ENCODE data around the gene SLC15A3.

SLC15A3 gene

GRCh38 chr11:60970890-60971289 lies 18.9 kb upstream of the SLC15A3 start:
- H3K27me3 Mint-ChIP-seq = peaks cover 11% of the 10 kb centered on the region
- no peak for DNase-seq
- H3K4me1 Mint-ChIP-seq = peaks cover 24% of the 10 kb centered on the region
- peaks cover 43% of the 10 kb centered on the region for H3K36me3 Mint-ChIP-seq
- H3K9me3 Mint-ChIP-seq = peaks cover 11% of the 10 kb centered on the region
- H3K27ac Mint-ChIP-seq = peak overlapping the region; percentile 92
- H3K4me3 Mint-ChIP-seq = peak overlapping the region; percentile 90
- CTCF ChIA-PET = interaction anchor here (0.8 to 4.5 kb wide), 16 partner anchors 9 to 217 kb away, joined by 3 to 39 read pairs (median 4); no protein-coding TSS in a partner anchor

GRCh38 chr11:60970369-60970774 lies 18.4 kb upstream of the SLC15A3 start:
- peak; percentile 88 for DNase-seq
- CTCF ChIA-PET = interaction anchor here (0.6 to 4.5 kb wide), 20 partner anchors 11 to 217 kb away, joined by 3 to 39 read pairs (median 4); no protein-coding TSS in a partner anchor
- Mint-ChIP-seq H3K36me3 (peaks cover 41% of the 10 kb centered on the region), H3K27me3 (peaks cover 13% of the 10 kb centered on the region), H3K9me3 (peaks cover 11% of the 10 kb centered on the region), H3K4me3 (peak overlapping the region; percentile 42), H3K4me1 (peaks cover 22% of the 10 kb centered on the region), H3K27ac (peak overlapping the region; percentile 76)

- Mint-ChIP-seq H3K27ac (no peak overlapping the region), H3K36me3 (peaks cover 21% of the 10 kb centered on the region)
These were observed 16.2 kb upstream of the SLC15A3 start for GRCh38 chr11:60968223-60968622.

GRCh38 chr11:60966890-60967289 lies 14.9 kb upstream of the SLC15A3 start:
- Mint-ChIP-seq H3K27ac (no peak overlapping the region), H3K27me3 (peaks cover 22% of the 10 kb centered on the region), H3K4me1 (peaks cover 17% of the 10 kb centered on the region), H3K9me3 (peaks cover 11% of the 10 kb centered on the region), H3K36me3 (peaks cover 11% of the 10 kb centered on the region), H3K4me3 (no peak overlapping the region)
- CTCF ChIA-PET = interaction anchor here (4.5 kb wide), 1 partner anchor 221 kb away, joined by 16 read pairs; no protein-coding TSS in a partner anchor
- DNase-seq = no peak

More at GRCh38 chr11:60968223-60968622, 16.2 kb upstream of the SLC15A3 start:
- Mint-ChIP-seq H3K9me3 (peaks cover 11% of the 10 kb centered on the region), H3K27me3 (peaks cover 21% of the 10 kb centered on the region), H3K4me3 (no peak overlapping the region), H3K4me1 (peaks cover 17% of the 10 kb centered on the region)
- DNase-seq = no peak
- CTCF ChIA-PET = interaction anchor here (0.6 to 4.5 kb wide), 4 partner anchors 9 to 219 kb away, joined by 3 to 39 read pairs (median 10); no protein-coding TSS in a partner anchor

GRCh38 chr11:60964801-60965200 lies 12.8 kb upstream of the SLC15A3 start:
- Mint-ChIP-seq H3K27me3 (peaks cover 43% of the 10 kb centered on the region), H3K4me1 (no peaks in the 10 kb centered on the region), H3K9me3 (peaks cover 11% of the 10 kb centered on the region), H3K4me3 (no peak overlapping the region), H3K27ac (no peak overlapping the region), H3K36me3 (peaks cover 8% of the 10 kb centered on the region)
- DNase-seq = no peak
- CTCF ChIA-PET = no interaction called here

GRCh38 chr11:60960405-60960804 lies 8.4 kb upstream of the SLC15A3 start:
- no peaks in the 10 kb centered on the region for H3K4me1 Mint-ChIP-seq
- no peaks in the 10 kb centered on the region for H3K9me3 Mint-ChIP-seq
- no peak for DNase-seq
- no peak overlapping the region for H3K4me3 Mint-ChIP-seq
- no peak overlapping the region for H3K27ac Mint-ChIP-seq
- CTCF ChIA-PET = no interaction called here
- H3K27me3 Mint-ChIP-seq = peaks cover 62% of the 10 kb centered on the region
- H3K36me3 Mint-ChIP-seq = no peaks in the 10 kb centered on the region

GRCh38 chr11:60959431-60959830 lies 7.5 kb upstream of the SLC15A3 start:
- peaks cover 54% of the 10 kb centered on the region for H3K27me3 Mint-ChIP-seq
- H3K27ac Mint-ChIP-seq = no peak overlapping the region
- no peaks in the 10 kb centered on the region for H3K9me3 Mint-ChIP-seq
- no peak for DNase-seq
- no peaks in the 10 kb centered on the region for H3K36me3 Mint-ChIP-seq
- H3K4me1 Mint-ChIP-seq = no peaks in the 10 kb centered on the region
- CTCF ChIA-PET = interaction anchor here (0.5 to 1.3 kb wide), 2 partner anchors 10 to 104 kb away, joined by 3 to 4 read pairs; no protein-coding TSS in a partner anchor
- H3K4me3 Mint-ChIP-seq = no peak overlapping the region

GRCh38 chr11:60957188-60957587 lies 5.2 kb upstream of the SLC15A3 start:
- Mint-ChIP-seq H3K27me3 (peaks cover 69% of the 10 kb centered on the region), H3K27ac (no peak overlapping the region), H3K9me3 (no peaks in the 10 kb centered on the region), H3K4me1 (peaks cover 11% of the 10 kb centered on the region), H3K4me3 (no peak overlapping the region), H3K36me3 (no peaks in the 10 kb centered on the region)
- CTCF ChIA-PET = no interaction called here
- DNase-seq = no peak

- no peak for DNase-seq
- Mint-ChIP-seq H3K9me3 (no peaks in the 10 kb centered on the region), H3K27ac (no peak overlapping the region), H3K36me3 (no peaks in the 10 kb centered on the region), H3K27me3 (peaks cover 67% of the 10 kb centered on the region), H3K4me1 (peaks cover 19% of the 10 kb centered on the region), H3K4me3 (no peak overlapping the region)
- CTCF ChIA-PET = interaction anchor here (0.6 kb wide), 2 partner anchors 14 to 133 kb away, joined by 3 read pairs; no protein-coding TSS in a partner anchor
These were observed 3.6 kb upstream of the SLC15A3 start for GRCh38 chr11:60955571-60955970.

GRCh38 chr11:60954421-60954820 lies 2.4 kb upstream of the SLC15A3 start:
- DNase-seq = no peak
- Mint-ChIP-seq H3K27me3 (peaks cover 65% of the 10 kb centered on the region), H3K4me1 (peaks cover 26% of the 10 kb centered on the region), H3K36me3 (no peaks in the 10 kb centered on the region), H3K4me3 (no peak overlapping the region), H3K9me3 (no peaks in the 10 kb centered on the region), H3K27ac (no peak overlapping the region)
- CTCF ChIA-PET = interaction anchor here (1.6 kb wide), 1 partner anchor 39 kb away, joined by 3 read pairs; no protein-coding TSS in a partner anchor

GRCh38 chr11:60953781-60954180 lies 1.8 kb upstream of the SLC15A3 start:
- Mint-ChIP-seq H3K4me1 (peaks cover 26% of the 10 kb centered on the region), H3K9me3 (no peaks in the 10 kb centered on the region), H3K4me3 (no peak overlapping the region), H3K27me3 (peaks cover 71% of the 10 kb centered on the region), H3K36me3 (no peaks in the 10 kb centered on the region), H3K27ac (no peak overlapping the region)
- no peak for DNase-seq
- CTCF ChIA-PET = interaction anchor here (0.9 to 1.6 kb wide), 2 partner anchors 17 to 38 kb away, joined by 3 read pairs; partner anchors contain the start of gene CD6

GRCh38 chr11:60952742-60953170 lies 780 bp upstream of the SLC15A3 start:
- DNase-seq = no peak
- Mint-ChIP-seq H3K36me3 (no peaks in the 10 kb centered on the region), H3K4me1 (peaks cover 26% of the 10 kb centered on the region), H3K27ac (peak overlapping the region; percentile 56), H3K4me3 (peak overlapping the region; percentile 80), H3K9me3 (no peaks in the 10 kb centered on the region), H3K27me3 (peaks cover 66% of the 10 kb centered on the region)
- CTCF ChIA-PET = interaction anchor here (0.9 to 1.6 kb wide), 2 partner anchors 18 to 37 kb away, joined by 3 read pairs; partner anchors contain the start of gene CD6

GRCh38 chr11:60951606-60951903 lies 421 bp downstream of the SLC15A3 start:
- H3K27ac Mint-ChIP-seq = peak overlapping the region; percentile 80
- CTCF ChIA-PET = no interaction called here
- H3K36me3 Mint-ChIP-seq = no peaks in the 10 kb centered on the region
- peaks cover 26% of the 10 kb centered on the region for H3K4me1 Mint-ChIP-seq
- DNase-seq = no peak
- no peaks in the 10 kb centered on the region for H3K9me3 Mint-ChIP-seq
- peak overlapping the region; percentile 80 for H3K4me3 Mint-ChIP-seq
- H3K27me3 Mint-ChIP-seq = peaks cover 54% of the 10 kb centered on the region

GRCh38 chr11:60950933-60951605 lies 907 bp downstream of the SLC15A3 start:
- H3K36me3 Mint-ChIP-seq = no peaks in the 10 kb centered on the region
- H3K4me3 Mint-ChIP-seq = peak overlapping the region; percentile 80
- no peaks in the 10 kb centered on the region for H3K9me3 Mint-ChIP-seq
- DNase-seq = peak; percentile 55
- CTCF ChIA-PET = no interaction called here
- H3K27me3 Mint-ChIP-seq = peaks cover 52% of the 10 kb centered on the region
- peaks cover 26% of the 10 kb centered on the region for H3K4me1 Mint-ChIP-seq
- no peak overlapping the region for H3K27ac Mint-ChIP-seq

GRCh38 chr11:60950024-60950423 lies 2.0 kb downstream of the SLC15A3 start:
- Mint-ChIP-seq H3K4me1 (peaks cover 26% of the 10 kb centered on the region), H3K36me3 (no peaks in the 10 kb centered on the region), H3K4me3 (peak overlapping the region; percentile 30), H3K27me3 (peaks cover 51% of the 10 kb centered on the region), H3K27ac (no peak overlapping the region), H3K9me3 (no peaks in the 10 kb centered on the region)
- CTCF ChIA-PET = interaction anchor here (0.8 to 1.1 kb wide), 2 partner anchors 20 to 122 kb away, joined by 3 to 4 read pairs; no protein-coding TSS in a partner anchor
- DNase-seq = no peak

Measured in activated naive CD4-positive, alpha-beta T cell treated with anti-CD3 and anti-CD28 coated beads, Interleukin-2, amount 10 ng/mL, durations not matched to agents 7 days and 5 days (primary cell).